Measurements from ENCODE around the gene FRYL. TPM values are rescaled to one million over a fixed set of nuclear protein-coding genes. Genes with fewer than 3 reads are reported as not detected.
A peak's percentile ranks its signal among the peaks of the same experiment; 100 is the strongest.

FRYL gene
- polyA plus RNA-seq, 1 donor from 2014 or later = 29.6 TPM

DNA sequence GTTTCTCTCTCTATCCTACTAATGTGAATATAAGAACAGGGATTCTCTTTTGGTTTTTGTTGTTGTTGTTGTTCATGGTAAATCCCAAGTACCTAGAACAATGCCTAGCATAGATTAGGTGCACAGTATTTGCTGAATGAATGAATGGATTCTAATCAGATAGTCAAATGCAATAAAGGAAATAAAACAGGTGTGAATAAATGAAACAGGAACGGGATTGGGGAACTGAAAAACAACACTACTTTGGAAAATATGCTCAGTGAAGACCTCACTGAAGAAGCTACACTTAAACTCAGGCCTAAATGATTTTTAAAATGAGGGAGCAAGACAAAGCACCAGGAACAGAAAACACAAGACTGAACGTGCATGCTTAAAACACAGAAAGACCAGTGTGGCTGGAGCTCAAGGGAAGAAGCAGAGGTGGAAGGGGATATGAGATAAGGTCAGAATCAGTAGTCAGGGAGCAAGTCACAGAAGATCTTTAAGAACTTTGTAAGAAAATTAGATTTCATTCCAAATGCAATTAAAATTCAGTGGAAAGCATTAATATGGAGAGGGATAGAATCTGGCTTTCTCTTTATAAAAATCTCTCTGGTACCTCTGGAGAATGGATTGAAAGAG, 145.3 kb downstream of the FRYL start:
- Mint-ChIP-seq H3K27ac (no peak overlapping the region), H3K4me1 (peaks cover 2 to 9% (median 8%) of the 10 kb centered on the region in 3 donors), H3K27me3 (no peaks in the 10 kb centered on the region), H3K4me3 (no peak overlapping the region), H3K36me3 (peaks cover 3% of the 10 kb centered on the region), H3K9me3 (no peaks in the 10 kb centered on the region)

GRCh38 chr4:48633657-48634056, 146.4 kb downstream of the FRYL start:
- H3K36me3 Mint-ChIP-seq = peaks cover 2% of the 10 kb centered on the region
- H3K4me1 Mint-ChIP-seq = peaks cover 0 to 6% (median 3%) of the 10 kb centered on the region in 3 donors
- no peaks in the 10 kb centered on the region for H3K27me3 Mint-ChIP-seq
- no peak overlapping the region for H3K4me3 Mint-ChIP-seq
- no peak overlapping the region for H3K27ac Mint-ChIP-seq
- H3K9me3 Mint-ChIP-seq = no peaks in the 10 kb centered on the region

GRCh38 chr4:48629458-48629857, 150.6 kb downstream of the FRYL start:
- H3K36me3 Mint-ChIP-seq = peaks cover 8% of the 10 kb centered on the region
- no peaks in the 10 kb centered on the region for H3K27me3 Mint-ChIP-seq

GRCh38 chr4:48623182-48623780, 156.8 kb downstream of the FRYL start:
- peaks cover 16% of the 10 kb centered on the region for H3K36me3 Mint-ChIP-seq
- H3K4me3 Mint-ChIP-seq = no peak overlapping the region
- no peaks in the 10 kb centered on the region for H3K4me1 Mint-ChIP-seq
- H3K27ac Mint-ChIP-seq = no peak overlapping the region
- no peaks in the 10 kb centered on the region for H3K9me3 Mint-ChIP-seq
- no peaks in the 10 kb centered on the region for H3K27me3 Mint-ChIP-seq

More at GRCh38 chr4:48629458-48629857, 150.6 kb downstream of the FRYL start:
- H3K4me1 Mint-ChIP-seq = peaks cover 0 to 3% (median 3%) of the 10 kb centered on the region in 3 donors
- H3K9me3 Mint-ChIP-seq = no peaks in the 10 kb centered on the region
- no peak overlapping the region for H3K4me3 Mint-ChIP-seq
- no peak overlapping the region for H3K27ac Mint-ChIP-seq

DNA sequence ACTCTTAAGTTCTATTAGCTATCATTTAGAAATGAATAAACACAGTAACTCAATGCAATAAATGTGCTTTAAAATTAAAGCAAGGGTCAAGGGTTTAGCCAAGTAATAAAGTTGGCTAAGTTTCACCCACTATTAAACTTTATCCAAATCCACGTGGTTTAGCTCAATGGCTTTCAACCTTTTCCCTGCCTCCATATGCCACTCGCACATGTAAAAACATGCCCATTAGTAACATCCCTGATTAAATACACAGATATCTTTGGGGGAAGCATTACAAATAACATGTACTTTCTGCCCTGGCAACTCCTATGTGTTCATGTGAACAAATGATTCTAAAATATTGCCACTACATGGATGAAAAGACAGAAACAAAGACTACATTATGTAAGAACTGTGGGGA, 159.2 kb downstream of the FRYL start:
- no peaks in the 10 kb centered on the region for H3K9me3 Mint-ChIP-seq
- no peaks in the 10 kb centered on the region for H3K4me1 Mint-ChIP-seq
- no peak overlapping the region for H3K27ac Mint-ChIP-seq
- H3K36me3 Mint-ChIP-seq = peaks cover 18% of the 10 kb centered on the region
- H3K27me3 Mint-ChIP-seq = no peaks in the 10 kb centered on the region
- no peak overlapping the region for H3K4me3 Mint-ChIP-seq

DNA sequence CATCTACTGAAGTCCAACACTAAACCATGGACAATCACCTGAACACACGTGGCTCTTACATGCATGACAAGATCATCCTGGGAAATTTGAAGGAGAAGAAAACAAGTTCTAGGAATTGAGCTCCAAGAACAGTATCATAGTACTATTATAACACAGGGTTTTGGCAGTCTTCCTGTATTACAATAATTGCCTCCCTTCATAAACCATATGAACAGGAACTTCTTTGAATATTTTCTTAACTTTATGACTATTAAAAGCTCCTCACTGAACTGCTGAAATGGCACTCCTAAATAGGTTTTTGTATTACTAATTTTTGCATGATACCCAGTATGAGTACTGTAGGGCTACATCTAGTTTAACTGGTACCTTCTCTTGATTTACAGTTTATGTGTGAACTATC, 160.0 kb downstream of the FRYL start:
- Mint-ChIP-seq H3K4me1 (no peaks in the 10 kb centered on the region), H3K36me3 (peaks cover 17% of the 10 kb centered on the region), H3K4me3 (no peak overlapping the region), H3K27me3 (no peaks in the 10 kb centered on the region), H3K9me3 (no peaks in the 10 kb centered on the region), H3K27ac (no peak overlapping the region)

GRCh38 chr4:48604527-48604926, 175.6 kb downstream of the FRYL start:
- Mint-ChIP-seq H3K36me3 (peaks cover 3% of the 10 kb centered on the region), H3K9me3 (no peaks in the 10 kb centered on the region), H3K27me3 (no peaks in the 10 kb centered on the region), H3K4me3 (no peak overlapping the region), H3K4me1 (no peaks in the 10 kb centered on the region), H3K27ac (no peak overlapping the region)

- Mint-ChIP-seq H3K9me3 (no peaks in the 10 kb centered on the region), H3K27ac (no peak overlapping the region), H3K4me1 (no peaks in the 10 kb centered on the region), H3K27me3 (no peaks in the 10 kb centered on the region), H3K4me3 (no peak overlapping the region), H3K36me3 (peaks cover 3% of the 10 kb centered on the region)
Measured at GRCh38 chr4:48604041-48604440, 176.0 kb downstream of the FRYL start.

- Mint-ChIP-seq H3K27ac (no peak overlapping the region), H3K27me3 (no peaks in the 10 kb centered on the region), H3K9me3 (no peaks in the 10 kb centered on the region), H3K4me3 (no peak overlapping the region), H3K4me1 (no peaks in the 10 kb centered on the region), H3K36me3 (peaks cover 3% of the 10 kb centered on the region)
Measured at GRCh38 chr4:48603366-48604003, 176.6 kb downstream of the FRYL start.

DNA sequence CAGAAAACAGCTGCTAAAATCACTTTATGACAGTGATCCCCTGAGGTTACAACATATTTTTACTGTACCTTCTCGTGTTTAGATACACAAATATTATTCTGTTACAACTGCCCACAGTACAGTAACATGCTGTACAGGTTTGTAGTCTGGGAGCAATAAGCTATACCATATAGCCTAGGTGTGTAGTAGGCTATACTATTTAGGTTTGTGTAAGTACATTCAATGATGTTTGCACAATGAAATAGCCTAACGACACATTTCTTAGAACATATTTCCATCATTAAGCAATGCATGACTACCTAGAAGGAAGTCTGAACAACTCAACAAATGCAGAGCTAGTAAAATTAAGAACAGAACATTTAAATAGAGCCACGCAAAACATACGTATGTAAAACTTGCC, 177.3 kb downstream of the FRYL start:
- Mint-ChIP-seq H3K36me3 (peaks cover 3% of the 10 kb centered on the region), H3K27ac (no peak overlapping the region), H3K9me3 (no peaks in the 10 kb centered on the region)

DNA sequence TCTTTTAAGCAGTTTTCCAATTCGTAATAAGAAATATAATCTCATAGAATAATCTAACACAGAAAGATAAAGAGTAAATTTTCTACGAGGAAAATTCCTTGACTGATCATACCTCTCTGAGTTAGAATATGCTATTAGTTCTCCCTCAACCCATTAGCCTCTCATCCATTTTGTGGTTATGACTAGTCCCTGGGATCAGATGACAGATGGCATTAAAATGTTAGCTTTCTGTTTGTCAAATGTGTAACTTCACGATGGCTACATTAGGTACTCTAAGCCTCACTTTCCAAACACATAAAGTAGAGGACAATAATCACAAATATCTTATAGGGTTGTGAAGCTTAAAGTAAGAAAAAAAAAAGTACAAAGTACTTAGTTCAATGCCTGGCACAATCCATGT, 177.9 kb downstream of the FRYL start:
- no peak overlapping the region for H3K27ac Mint-ChIP-seq
- H3K36me3 Mint-ChIP-seq = peaks cover 3% of the 10 kb centered on the region

More for the DNA sequence above, 177.3 kb downstream of the FRYL start:
- Mint-ChIP-seq H3K4me1 (no peaks in the 10 kb centered on the region), H3K27me3 (no peaks in the 10 kb centered on the region), H3K4me3 (no peak overlapping the region)

GRCh38 chr4:48596336-48596735, 183.7 kb downstream of the FRYL start:
- Mint-ChIP-seq H3K27ac (no peak overlapping the region), H3K27me3 (no peaks in the 10 kb centered on the region), H3K4me3 (no peak overlapping the region), H3K9me3 (no peaks in the 10 kb centered on the region), H3K36me3 (peaks cover 2% of the 10 kb centered on the region), H3K4me1 (no peaks in the 10 kb centered on the region)

More for the DNA sequence above, 177.9 kb downstream of the FRYL start:
- H3K9me3 Mint-ChIP-seq = no peaks in the 10 kb centered on the region
- H3K27me3 Mint-ChIP-seq = no peaks in the 10 kb centered on the region
- H3K4me3 Mint-ChIP-seq = no peak overlapping the region
- H3K4me1 Mint-ChIP-seq = no peaks in the 10 kb centered on the region

GRCh38 chr4:48594180-48594579, 185.9 kb downstream of the FRYL start:
- Mint-ChIP-seq H3K27me3 (no peaks in the 10 kb centered on the region), H3K36me3 (peaks cover 5% of the 10 kb centered on the region), H3K9me3 (no peaks in the 10 kb centered on the region), H3K4me3 (no peak overlapping the region), H3K27ac (no peak overlapping the region), H3K4me1 (peaks cover 0 to 2% (median 0%) of the 10 kb centered on the region in 3 donors)

DNA sequence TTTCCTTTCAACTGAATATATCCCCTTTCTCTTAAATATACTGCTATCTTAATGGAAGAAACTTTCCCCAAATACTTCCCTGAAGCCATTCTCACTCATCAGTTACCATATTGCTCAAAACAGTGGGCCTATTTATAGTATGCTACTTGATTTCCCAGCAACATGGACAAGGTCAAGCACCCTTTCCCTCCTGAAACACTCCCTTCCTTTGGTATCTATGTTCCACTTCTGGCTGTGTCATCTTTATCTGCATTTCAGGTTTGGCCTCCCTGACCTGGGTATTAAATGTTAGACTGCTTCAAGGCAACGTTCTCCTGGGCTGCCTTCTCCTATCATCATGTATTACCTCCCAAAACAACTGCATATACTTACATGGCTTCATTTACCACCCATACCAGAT, 188.7 kb downstream of the FRYL start:
- Mint-ChIP-seq H3K27me3 (no peaks in the 10 kb centered on the region), H3K36me3 (peaks cover 5% of the 10 kb centered on the region), H3K4me3 (no peak overlapping the region), H3K4me1 (peaks cover 0 to 2% (median 0%) of the 10 kb centered on the region in 3 donors), H3K27ac (no peak overlapping the region), H3K9me3 (no peaks in the 10 kb centered on the region)

DNA sequence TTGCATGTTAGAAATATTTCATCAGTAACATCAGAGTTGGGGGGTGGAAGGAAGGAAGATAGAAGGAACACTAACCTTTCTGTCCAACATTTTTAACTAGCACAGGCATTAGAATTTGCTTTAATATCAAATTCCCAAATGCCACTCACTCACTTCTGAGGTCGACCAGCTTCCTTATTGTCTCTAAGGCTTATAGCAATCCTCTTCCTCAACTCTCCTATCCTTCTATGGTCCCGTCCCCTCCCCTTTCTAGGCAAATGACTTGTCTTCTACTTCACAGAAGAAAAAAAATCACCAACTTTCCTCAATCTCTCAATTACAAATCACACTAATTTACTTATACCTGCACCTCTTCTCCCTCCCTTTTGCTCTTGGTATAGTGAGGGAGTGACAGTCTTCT, 189.2 kb downstream of the FRYL start:
- no peak overlapping the region for H3K4me3 Mint-ChIP-seq
- H3K9me3 Mint-ChIP-seq = no peaks in the 10 kb centered on the region
- H3K4me1 Mint-ChIP-seq = peaks cover 0 to 2% (median 1%) of the 10 kb centered on the region in 3 donors
- H3K27me3 Mint-ChIP-seq = no peaks in the 10 kb centered on the region
- H3K36me3 Mint-ChIP-seq = peaks cover 6% of the 10 kb centered on the region
- H3K27ac Mint-ChIP-seq = no peak overlapping the region

GRCh38 chr4:48589098-48589445, 191.0 kb downstream of the FRYL start:
- Mint-ChIP-seq H3K27ac (peak overlapping the region in 1 of 3 donors; percentile 8), H3K9me3 (no peaks in the 10 kb centered on the region), H3K27me3 (no peaks in the 10 kb centered on the region), H3K4me1 (peaks cover 0 to 2% (median 1%) of the 10 kb centered on the region in 3 donors), H3K4me3 (no peak overlapping the region), H3K36me3 (peaks cover 6% of the 10 kb centered on the region)
